Gastrocnemius medialis (tissue), 4 donors: ENCODE data around the gene MAFF. TPM values are rescaled to one million over a fixed set of nuclear protein-coding genes. Genes with fewer than 3 reads are reported as not detected.
A peak's percentile ranks its signal among the peaks of the same experiment; 100 is the strongest.

ENCODE experiments used
- ATAC-seq, 2 donors: fragments of 150-250 bp; one replicate each; pipeline ENCODE4 v1.9.1; 2016
- DNase-seq, 2 donors: peaks; one replicate each; pipeline ENCODE4 v3.0.0-alpha.2; 2019
- H3K27ac ChIP-seq, 4 donors: fragments of 200-600 bp; sonication (generic); 1 replicate in 1 of 4; 2 replicates in 3 of 4; pipeline ENCODE4 v1.5.1; 2016 to 2018; ENCODE audit warnings: mild to moderate bottlenecking in 2 of 4, moderate library complexity in 1 of 4
- H3K27me3 ChIP-seq, 3 donors: fragments of 200-600 bp; sonication (generic) in 2 of 3; 1 replicate in 1 of 3; 2 replicates in 2 of 3; pipeline versions ENCODE4 v1.5.1 to v1.6.0; 2016 to 2019; ENCODE audit warnings: mild to moderate bottlenecking in 1 of 3, moderate library complexity in 1 of 3
- H3K36me3 ChIP-seq, 2 donors: fragments of 200-600 bp; sonication (generic) in 1 of 2; one replicate each; pipeline ENCODE4 v1.5.1; 2017 to 2018
- H3K4me1 ChIP-seq, 2 donors: fragments of 200-600 bp; sonication (generic) in 1 of 2; one replicate each; pipeline ENCODE4 v1.5.1; 2016 to 2017; ENCODE audit warnings: mild to moderate bottlenecking in 2 of 2
- H3K4me3 ChIP-seq, 4 donors: fragments of 200-600 bp; sonication (generic) in 3 of 4; 1 replicate in 1 of 4; 2 replicates in 3 of 4; pipeline ENCODE4 v1.5.1; 2016 to 2019; ENCODE audit warnings: mild to moderate bottlenecking in 2 of 4
- H3K9me3 ChIP-seq, 3 donors: fragments of 200-600 bp; sonication (generic) in 2 of 3; 1 replicate in 1 of 3; 2 replicates in 2 of 3; pipeline ENCODE4 v1.5.1; 2016 to 2019
- CTCF ChIP-seq, 5 experiments: fragments of 450-650 bp in 3 of 5; fragments of 200-600 bp in 2 of 5; sonication (generic) in 2 of 5; IDR thresholded peaks in 4 of 5; conservative IDR thresholded peaks in 1 of 5; 1 replicate in 4 of 5; 2 replicates in 1 of 5; pipeline ENCODE4 v1.5.1; 2016 to 2019; ENCODE audit warnings: antibody characterized with exemption in 5 of 5, mild to moderate bottlenecking in 3 of 5, moderate library complexity in 3 of 5
- POLR2A ChIP-seq, 2 donors: fragments of 450-650 bp; IDR thresholded peaks; one replicate each; pipeline ENCODE4 v1.6.1; 2017; ENCODE audit warnings: antibody characterized with exemption in 2 of 2, mild to moderate bottlenecking in 2 of 2, moderate library complexity in 2 of 2
- in situ Hi-C, 4 donors: fragments of 200-750 bp; cut with MboI; loops; one replicate each; pipeline versions ENCODE4 v1.15.0 to v1.8.0; 2017; ENCODE audit warnings: low sequenced_read_pairs in 4 of 4
- intact Hi-C: fragments of 100-400 bp; cut with DNase I; formaldehyde crosslinking; loops from one replicate; pipeline ENCODE4 v1.15.1; 2023; ENCODE audit warnings: low total_unique reads
- total RNA-seq, 4 donors: library from RNA; depleted of rRNA; stranded (reverse); fragments of >200 nt; gene quantifications; one replicate each; pipeline versions ENCODE4 v1.1.0 to v1.2.3, GENCODE V29; 2016

MAFF gene
- total RNA-seq, 4 donors from 2014 or later: 19.3 to 448 (median 33.4) TPM

GRCh38 chr22:38162881-38163843 is 38.6 kb upstream of the MAFF start:
- no peak for TF ChIP-seq CTCF (IDR thresholded peaks at IDR 0.05 in 4 of 5, conservative IDR thresholded peaks at IDR 0.05 in 1 of 5)
- no peak for TF ChIP-seq POLR2A (IDR thresholded peaks at IDR 0.05)
- Histone ChIP-seq H3K27me3 (no peaks in the 10 kb centered on the region), H3K36me3 (peaks cover 0 to 6% of the 10 kb centered on the region in 2 donors), H3K27ac (no peak overlapping the region), H3K9me3 (no peaks in the 10 kb centered on the region), H3K4me3 (no peak overlapping the region), H3K4me1 (peaks cover 10% of the 10 kb centered on the region in 2 donors)
- ATAC-seq (no peak), DNase-seq (no peak)
- intact Hi-C loops (no loop called here), in situ Hi-C loops (loop anchor here in 1 of 4 donors (10.0 kb wide), 1 partner anchor 48 kb away; the partner anchor contains the start of gene BAIAP2L2)

- intact Hi-C loops (no loop called here), in situ Hi-C loops (loop anchor here in 1 of 4 donors (10.0 kb wide), 1 partner anchor 49 kb away; the partner anchor contains the start of gene BAIAP2L2)
- TF ChIP-seq CTCF (IDR thresholded peaks at IDR 0.05 in 4 of 5, conservative IDR thresholded peaks at IDR 0.05 in 1 of 5): no peak
- no peak for TF ChIP-seq POLR2A (IDR thresholded peaks at IDR 0.05)
- ATAC-seq (no peak), DNase-seq (no peak)
- H3K36me3 ChIP-seq: peaks cover 0 to 6% of the 10 kb centered on the region in 2 donors
- no peak overlapping the region for H3K4me3 ChIP-seq
- peaks cover 14 to 18% of the 10 kb centered on the region in 2 donors for H3K4me1 ChIP-seq
- H3K9me3 ChIP-seq: no peaks in the 10 kb centered on the region
- H3K27me3 ChIP-seq: no peaks in the 10 kb centered on the region
- H3K27ac ChIP-seq: peak overlapping the region in 1 of 4 donors; percentile 97
Measured at GRCh38 chr22:38163844-38164550, 37.8 kb upstream of the MAFF start.

- H3K27ac ChIP-seq: peak overlapping the region; percentile 52 to 97 (median 71)
- H3K4me3 ChIP-seq: no peak overlapping the region
- TF ChIP-seq CTCF (IDR thresholded peaks at IDR 0.05 in 4 of 5, conservative IDR thresholded peaks at IDR 0.05 in 1 of 5) (no peak), POLR2A (IDR thresholded peaks at IDR 0.05) (no peak)
- H3K27me3 ChIP-seq: no peaks in the 10 kb centered on the region
- in situ Hi-C loops: loop anchor here in 1 of 4 donors (10.0 kb wide), 1 partner anchor 50 kb away; the partner anchor contains the start of gene BAIAP2L2
- intact Hi-C loops: no loop called here
- ATAC-seq (no peak), DNase-seq (no peak)
- H3K4me1 ChIP-seq: peaks cover 17 to 24% of the 10 kb centered on the region in 2 donors
- H3K36me3 ChIP-seq: peaks cover 0 to 6% of the 10 kb centered on the region in 2 donors
- no peaks in the 10 kb centered on the region for H3K9me3 ChIP-seq
Measured at GRCh38 chr22:38164551-38164918, 37.3 kb upstream of the MAFF start.

GRCh38 chr22:38165922-38166593 is 35.7 kb upstream of the MAFF start:
- no peak overlapping the region for H3K4me3 ChIP-seq
- no peaks in the 10 kb centered on the region for H3K27me3 ChIP-seq
- peaks cover 0 to 6% of the 10 kb centered on the region in 2 donors for H3K36me3 ChIP-seq
- H3K9me3 ChIP-seq: no peaks in the 10 kb centered on the region
- ATAC-seq (no peak), DNase-seq (no peak)
- peaks cover 25 to 34% of the 10 kb centered on the region in 2 donors for H3K4me1 ChIP-seq
- intact Hi-C loops (loop anchor here (2.0 kb wide), 1 partner anchor 97 kb away; no protein-coding TSS in a partner anchor), in situ Hi-C loops (loop anchor here in 1 of 4 donors (10.0 kb wide), 1 partner anchor 51 kb away; the partner anchor contains the start of gene BAIAP2L2)
- TF ChIP-seq CTCF (IDR thresholded peaks at IDR 0.05 in 4 of 5, conservative IDR thresholded peaks at IDR 0.05 in 1 of 5): no peak
- no peak for TF ChIP-seq POLR2A (IDR thresholded peaks at IDR 0.05)
- peak overlapping the region; percentile 52 to 97 (median 92) for H3K27ac ChIP-seq
